Epidermal melanocyte (primary cell): ENCODE data around the gene EGR1.
"Not testable (repeated sequence)": the region's sequence is repeated elsewhere in the genome, so short reads cannot be mapped to it uniquely, and the experiment has no call there.

ENCODE experiments used
- DNase-seq: peaks from one replicate; pipeline ENCODE4 v3.0.0; 2011; ENCODE audit warnings: low spot score; ENCODE audit not compliant: insufficient read length

Gene EGR1

DNA sequence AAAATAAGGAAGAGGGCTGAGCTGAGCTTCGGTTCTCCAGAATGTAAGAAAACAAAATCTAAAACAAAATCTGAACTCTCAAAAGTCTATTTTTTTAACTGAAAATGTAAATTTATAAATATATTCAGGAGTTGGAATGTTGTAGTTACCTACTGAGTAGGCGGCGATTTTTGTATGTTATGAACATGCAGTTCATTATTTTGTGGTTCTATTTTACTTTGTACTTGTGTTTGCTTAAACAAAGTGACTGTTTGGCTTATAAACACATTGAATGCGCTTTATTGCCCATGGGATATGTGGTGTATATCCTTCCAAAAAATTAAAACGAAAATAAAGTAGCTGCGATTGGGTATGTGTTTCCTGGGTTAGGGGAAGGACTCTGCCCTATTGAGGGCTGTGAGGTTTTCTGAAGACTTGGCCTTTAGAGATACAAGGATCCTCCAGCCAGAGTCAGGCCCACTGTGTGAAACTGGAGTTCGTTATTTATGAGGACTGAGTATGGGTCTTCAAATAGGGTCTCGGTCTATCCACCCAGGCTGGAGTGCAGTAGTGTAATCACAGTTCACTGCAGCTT lies 3.8 kb downstream of the EGR1 start:
- no peak for DNase-seq

DNA sequence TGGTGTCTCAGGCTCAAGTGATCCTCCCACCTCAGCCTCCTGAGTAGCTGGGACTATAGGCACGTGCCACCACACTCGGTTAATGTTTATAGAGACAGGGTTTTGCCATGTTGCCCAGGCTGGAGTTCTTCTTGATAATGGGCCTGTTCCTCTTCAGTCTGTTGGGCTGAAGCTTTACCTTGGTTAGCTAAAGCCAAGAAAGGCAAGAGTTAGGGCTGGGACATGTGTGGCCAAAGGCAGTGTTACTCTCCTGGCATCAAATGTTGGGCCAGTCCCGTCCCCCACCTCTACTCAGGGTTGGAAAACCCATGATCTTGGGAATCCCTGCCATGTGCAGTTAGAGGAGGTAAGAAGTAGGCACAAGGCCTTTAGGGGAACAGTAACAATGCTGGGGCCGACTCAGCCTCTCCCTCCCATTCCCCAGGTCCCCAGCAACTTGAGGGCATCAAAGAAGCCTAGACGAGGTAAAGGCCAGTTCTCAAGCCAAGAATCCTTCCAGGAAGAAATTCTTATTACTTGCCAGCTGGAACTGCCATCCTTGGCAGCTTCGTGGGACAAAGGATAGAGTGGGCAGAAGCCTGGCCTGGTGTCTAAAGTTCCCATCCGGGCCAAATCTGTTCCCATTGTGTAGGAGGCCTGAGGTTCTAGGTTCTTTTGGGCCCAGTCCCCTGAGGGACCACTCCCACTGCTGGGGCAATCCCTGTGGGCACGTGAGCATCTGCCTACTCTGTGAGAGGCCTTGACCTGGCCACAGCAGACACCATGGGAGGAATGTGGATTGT lies 4.5 kb downstream of the EGR1 start:
- DNase-seq: no peak

DNA sequence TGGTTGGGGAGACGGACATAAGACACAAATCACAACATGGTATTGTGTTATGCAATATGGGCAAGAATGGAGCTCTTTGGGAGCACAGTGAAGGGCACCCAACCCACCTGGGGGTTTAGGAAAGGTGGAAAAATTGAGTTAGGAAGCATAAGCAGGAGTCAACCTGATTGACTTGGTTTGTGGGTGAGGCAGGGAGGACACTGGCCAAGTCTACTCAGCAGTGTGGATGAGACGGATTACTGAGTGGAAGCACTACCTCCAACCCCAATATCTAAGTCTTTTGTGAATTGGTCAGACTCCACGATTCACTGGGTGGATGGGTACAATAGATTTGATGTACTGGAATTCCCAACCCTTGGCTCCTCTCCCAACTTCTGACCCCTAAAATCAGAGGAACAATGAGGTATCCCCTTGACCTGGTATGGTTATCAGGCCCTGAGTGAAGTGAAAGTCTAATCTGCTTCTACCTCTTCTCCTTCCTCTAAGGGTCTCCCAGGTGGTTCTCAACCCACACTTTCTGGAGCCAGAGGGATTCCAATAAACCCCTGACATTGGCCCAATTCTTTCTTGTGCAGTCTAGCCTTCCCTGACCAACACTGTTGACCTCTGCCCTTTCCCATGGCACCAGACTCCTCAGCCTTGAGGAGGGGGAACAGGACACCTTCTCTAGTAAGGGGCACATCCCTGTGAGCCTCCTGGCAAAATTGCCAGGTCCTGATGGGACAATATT lies 5.2 kb downstream of the EGR1 start:
- no peak for DNase-seq

DNA sequence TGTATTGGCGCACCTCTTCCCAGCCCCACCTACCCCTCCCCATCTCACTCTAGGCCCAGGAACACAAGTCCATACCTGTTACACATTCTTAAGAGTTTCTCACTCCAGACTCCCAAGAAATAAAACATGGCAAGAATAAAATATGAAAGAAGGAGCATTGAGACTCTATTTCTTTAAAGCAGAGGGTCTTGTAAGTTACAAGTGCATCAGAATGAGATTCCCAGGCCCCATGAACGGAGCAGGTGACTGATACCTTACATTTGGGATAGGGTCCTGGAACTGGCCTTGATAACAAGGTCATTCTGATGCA lies 5.7 kb downstream of the EGR1 start:
- DNase-seq: no peak

DNA sequence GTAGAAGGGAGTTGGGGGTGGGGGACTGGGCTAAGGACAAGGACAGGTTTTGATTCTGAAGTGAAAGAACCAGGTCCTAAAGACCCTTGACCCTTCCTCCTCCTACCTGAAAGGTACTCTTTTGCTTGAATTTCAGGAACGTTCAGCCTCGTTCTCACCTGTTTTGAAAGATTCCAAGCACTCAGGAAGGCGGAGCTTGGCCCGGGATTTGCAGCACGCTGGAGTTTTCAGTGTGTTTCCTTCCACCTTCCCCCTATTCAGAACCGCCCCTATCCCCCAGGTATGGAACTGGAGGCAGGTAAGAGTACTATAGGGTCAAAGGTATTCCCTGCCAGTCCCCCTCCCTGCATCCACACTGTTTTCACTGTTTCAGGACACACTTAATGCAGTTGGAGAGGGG lies 7.1 kb downstream of the EGR1 start:
- no peak for DNase-seq

DNA sequence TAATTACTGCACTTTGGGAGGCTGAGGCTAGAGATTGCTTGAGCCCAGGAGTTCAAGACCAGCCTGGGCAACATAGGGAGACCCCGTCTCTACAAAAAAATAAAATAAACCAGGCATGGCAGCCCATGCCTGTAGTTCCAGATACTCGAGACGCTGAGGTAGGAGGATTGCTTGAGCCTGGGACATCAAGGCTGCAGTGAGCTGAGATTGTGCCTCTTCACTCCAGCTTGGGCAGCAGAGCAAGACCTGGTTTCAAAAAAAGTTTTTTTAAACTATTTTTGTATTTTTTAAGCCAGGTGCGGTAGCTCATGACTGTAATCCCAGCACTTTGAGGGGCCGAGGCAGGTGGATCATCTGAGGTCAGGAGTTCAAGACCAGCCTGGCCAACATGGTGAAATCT lies 7.9 kb downstream of the EGR1 start:
- not testable (repeated sequence) for DNase-seq

DNA sequence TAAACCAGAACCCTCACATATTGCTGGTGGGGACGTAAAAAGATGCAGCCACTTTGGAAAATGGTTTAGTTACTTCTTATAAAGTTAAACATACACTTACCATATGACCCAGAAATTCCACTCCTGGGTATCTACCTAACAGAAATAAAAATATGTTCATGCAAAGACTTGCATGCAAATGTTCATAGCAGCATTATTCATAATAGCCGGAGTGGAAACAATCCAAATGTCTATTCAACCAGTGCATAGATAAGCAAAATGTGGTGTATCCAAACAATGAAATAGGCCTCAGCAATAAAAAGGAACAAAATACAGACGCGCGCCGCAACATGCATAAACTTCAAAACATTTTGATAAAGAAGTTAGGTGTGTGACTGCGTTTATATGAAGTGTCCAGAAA lies 11.6 kb downstream of the EGR1 start:
- no peak for DNase-seq

DNA sequence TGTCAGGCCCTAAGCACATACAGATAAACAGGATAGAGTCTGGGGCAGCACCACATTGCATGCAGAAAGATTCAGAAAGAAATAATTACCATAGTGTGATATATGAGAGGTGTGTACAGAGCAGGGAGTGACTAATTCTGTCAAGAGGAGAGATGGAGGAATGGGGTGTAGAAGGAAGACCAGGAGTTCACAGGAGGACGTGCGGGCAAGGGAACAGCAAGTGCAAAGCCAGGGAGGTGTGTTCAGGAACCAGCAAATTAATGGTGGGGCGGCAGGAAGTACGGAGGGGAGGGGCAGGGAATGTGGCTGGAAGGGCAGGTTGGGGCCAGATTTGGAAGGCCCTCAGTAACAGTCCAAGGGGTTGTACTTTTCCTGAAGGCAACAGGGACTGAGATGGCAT lies 17.4 kb downstream of the EGR1 start:
- DNase-seq: no peak

DNA sequence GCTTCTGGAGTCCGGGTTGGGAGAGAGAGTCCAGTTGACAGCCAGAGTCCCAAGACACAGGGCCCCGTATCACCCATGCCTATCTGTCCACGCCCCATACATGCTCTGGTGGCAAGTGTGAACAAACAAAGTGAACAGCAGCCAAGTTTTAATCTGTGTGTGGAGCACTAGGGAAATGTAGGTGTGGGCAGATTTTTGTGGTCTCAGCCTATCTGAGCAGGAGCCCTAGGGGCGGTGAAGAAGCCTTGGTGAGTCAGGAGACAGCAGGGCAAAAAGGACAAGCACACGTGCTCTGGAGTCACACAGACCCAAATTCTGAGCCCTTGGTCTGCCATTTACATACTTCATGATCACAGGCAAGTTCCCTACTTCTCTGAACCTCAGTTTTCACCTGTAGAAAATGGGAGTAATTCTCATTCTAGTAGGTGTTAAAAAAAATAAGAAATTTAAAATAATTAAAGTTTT lies 23.2 kb downstream of the EGR1 start:
- no peak for DNase-seq

DNA sequence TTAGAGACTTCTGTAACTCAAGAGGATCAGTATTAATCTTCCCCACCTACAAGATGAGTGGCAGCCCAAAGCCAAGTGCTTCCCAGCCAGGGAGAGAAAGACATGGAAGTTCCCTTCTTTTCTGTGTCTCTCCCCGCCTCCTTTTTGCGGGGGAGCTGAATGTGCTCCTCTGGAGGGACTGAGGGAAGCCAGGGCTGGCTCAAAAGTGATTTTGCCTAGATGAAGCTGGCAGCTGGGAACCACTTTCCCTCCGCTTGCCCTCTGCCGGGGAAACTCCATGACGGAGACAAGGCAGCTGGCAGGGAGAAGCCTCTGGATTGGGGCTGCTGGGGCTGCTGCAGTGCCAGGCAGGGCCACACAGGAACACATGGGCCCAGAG lies 24.4 kb downstream of the EGR1 start:
- no peak for DNase-seq

DNA sequence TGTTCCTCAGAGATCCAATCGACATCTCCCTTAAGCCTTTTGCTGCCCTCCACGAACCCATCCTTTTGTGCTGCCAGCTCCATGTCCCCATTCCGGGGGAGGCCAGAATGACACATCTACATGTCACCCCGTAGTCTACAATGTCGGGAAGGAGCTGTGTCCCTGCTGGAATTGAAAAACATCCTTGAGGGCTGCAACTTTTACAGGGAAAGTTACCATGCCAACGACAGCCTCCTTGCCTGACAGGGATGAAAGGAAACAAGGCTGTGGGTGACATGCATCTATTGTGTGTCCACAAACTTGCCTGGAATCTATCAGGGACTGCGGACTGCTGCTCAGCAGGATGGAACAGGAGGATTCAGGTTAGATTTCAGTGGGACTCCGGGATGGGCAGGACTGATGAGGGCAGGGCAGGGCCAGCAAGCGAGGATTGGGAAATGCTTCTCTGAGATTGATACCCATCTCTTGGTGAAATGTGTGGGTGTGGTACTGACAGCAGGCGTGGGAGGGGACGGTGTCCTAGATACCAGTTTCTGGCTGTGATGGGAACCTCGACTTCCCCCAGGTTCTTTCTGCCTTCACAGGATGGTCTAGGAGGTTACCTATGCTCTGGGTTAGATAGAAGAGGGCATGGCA lies 25.5 kb downstream of the EGR1 start:
- no peak for DNase-seq

DNA sequence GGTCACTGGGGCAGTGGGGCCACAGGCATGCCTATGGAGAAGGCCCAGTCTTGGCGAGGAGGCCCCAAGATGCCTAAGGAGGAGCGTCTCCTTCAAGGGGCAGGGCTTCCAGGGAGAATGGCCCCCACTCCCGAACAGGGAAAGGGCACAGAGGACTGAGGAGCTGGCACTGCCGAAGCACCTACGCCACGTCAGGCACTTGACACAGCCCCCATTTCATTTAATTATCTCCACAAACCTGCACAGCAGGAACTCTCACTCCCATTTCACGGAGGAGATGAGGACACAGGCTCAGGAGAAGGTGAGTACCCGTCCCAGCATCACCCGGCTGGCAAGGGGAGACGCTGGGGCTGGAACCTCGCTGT lies 26.0 kb downstream of the EGR1 start:
- DNase-seq: no peak

DNA sequence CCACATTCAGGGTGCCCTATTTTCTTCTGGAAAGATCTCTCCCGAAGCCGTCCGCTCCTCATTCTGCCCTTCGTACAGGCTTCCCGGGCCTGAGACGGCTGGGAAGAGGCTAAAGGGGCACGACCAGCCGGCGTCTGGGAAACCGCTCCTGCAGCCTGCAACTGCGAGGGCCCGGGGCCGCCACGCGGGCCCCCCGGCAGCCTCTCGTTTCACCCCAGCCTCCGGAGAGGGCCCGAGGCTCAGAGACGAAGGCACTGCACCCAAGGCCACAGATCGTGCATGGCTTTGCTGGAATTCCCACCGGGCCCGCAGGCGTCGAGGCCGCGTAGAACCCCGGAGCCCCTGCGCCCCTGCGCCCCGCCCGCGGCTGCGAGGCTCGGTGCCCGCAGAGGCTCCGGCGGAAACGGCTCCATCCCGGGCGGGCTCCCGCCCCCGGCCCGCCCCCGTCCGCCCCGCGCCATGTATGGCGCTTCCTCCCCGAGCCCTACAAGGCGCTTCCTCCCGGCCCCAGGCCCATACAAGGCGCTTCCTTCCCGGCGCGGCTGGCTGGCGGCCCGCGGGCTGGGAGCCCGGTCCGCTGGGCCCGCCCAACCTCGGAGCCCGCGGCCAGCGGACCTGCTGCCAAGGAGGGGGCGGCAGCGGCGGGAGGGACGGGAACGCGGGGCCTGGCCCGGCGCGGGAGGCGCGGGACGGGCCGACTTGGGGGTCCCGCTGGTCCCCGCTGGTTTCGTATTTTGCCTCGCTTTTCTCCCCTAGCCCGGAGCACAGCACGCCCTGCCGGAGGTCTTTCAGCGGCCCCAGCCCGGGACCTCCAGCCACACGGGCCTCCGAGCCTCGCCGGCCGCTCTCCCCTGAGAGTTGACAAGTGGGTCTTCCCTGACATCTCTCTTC lies 26.6 kb downstream of the EGR1 start:
- DNase-seq: peak; percentile 79

DNA sequence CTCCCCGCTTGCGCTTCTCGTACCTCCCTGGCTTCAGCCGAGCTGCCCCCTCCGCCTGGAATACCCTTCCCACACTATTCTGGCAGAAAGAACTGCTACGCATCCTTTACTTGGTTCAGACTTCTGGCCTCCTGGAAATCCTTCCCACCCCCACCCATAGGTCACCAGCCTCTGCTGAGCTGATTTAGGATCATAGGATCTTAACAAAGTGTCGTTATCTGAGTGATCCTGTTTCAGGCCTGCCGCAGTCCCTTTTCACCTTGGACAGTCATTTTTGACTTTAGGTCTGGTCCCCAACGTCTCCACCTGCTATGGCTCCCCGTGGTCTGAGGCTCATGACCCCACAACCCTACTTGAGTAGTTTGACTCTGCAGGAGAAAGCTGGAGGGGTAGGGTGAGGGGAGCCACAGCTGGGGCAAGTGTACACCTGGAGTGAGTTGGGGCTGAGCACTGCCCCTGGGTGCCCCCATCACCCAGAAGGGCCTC lies 27.3 kb downstream of the EGR1 start:
- DNase-seq: no peak

DNA sequence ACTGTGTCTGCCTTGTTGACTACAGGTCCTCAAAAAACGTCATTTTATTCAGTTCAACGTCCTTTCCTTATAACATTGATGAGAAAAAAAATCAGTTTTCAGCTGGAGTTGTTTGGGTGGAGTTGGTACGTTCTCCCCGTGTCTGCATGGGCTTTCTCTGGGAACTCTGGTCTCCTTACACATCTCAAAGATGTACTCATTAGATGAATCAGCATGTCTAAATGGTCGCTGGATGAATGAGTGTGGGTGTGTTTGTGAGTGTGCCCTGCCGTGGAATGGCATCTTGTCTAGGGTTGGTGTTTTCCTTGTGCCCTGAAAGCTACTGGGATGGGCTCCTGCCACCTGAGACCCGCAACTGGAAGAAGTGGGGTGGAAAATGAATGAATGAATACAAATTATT lies 30.1 kb downstream of the EGR1 start:
- DNase-seq: no peak

DNA sequence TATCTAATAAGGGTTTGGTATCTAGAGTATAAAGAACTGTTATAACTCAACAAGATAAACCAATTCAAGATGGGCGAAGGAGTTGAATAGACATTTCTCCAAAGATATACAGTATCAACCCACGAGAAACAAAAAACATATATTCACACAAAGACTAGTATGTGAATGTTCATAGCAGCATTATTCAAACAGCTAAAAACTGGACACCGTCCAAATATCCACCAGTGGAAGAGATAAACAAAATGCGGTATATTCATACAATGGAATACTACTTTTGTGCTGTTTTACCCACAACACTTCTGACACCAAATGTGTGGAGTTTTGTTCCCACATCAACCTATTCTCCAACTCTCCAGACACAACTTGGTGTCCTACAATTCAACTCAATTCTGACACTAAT lies 33.1 kb downstream of the EGR1 start:
- DNase-seq: no peak

DNA sequence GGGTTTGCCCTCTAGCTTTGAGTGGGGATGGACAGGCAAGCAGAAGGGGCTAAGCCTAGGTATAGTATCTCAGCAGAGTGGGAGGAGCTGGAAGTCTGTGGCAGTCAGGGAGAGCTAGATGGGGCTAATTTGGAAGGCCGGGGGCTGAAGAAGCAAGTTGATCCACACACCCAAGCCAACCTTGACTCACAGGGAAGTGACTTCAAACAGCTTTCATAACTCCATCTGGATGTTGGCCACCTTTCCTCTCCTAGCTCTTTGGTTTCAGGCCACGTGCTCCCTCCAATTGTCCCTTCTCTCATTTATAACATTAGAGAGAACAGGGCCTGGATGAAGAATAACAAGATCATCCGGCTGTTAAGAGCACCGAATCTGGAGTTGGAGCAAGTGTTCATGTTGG lies 36.8 kb downstream of the EGR1 start:
- DNase-seq: no peak

DNA sequence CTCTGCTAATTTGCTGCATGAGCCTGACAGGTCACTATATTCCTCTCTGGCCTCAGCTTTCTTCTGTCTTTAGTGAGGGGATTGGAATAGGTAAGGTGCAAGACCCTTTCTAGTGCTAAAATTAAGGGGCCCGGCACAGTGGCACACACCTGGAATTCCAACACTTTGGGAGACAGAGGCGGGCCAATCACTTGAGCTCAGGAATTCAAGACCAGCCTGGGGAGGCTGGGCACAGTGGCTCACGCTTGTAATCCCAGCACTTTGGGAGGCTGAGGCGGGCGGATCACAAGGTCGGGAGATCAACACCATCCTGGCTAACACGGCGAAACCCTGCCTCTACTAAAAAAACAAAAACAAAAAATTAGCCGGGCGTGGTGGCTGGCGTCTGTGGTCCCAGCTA lies 37.2 kb downstream of the EGR1 start:
- no peak for DNase-seq

DNA sequence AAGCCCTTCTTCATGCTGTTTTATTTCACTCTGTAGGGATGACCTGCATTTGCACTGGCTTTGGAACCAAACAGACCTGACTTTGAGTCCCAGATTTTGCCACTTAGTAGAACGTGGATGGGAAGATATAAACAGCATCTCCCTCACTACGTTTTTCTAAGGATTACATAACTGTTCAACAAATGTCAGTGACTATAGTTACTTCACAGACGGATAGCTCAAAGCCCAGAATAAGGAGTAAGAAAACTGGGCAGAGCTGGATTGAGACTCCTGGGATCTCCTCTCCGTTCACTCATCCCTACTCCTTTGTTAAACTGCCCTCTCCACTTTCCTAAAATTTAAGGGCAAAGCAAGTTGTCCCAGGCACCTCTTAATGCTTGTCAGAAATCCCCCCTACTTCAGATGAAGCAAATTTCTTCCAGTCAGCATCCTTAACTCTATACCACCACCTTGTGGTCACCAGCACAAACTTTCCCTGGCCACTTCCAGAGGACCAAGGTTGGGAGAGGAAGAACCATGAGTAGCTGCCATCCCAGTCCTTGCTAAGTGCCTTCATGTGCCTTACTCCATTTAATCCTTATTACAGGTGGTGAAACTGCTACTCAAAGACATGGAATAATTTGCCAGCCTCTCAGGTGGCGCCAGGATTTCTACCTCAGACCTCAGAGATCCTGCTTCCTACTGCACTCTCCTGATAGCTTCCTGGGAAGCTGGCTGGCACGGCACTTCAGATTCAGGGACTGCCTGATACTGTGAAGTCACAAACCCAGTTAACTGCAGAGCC lies 38.4 kb downstream of the EGR1 start:
- peak; percentile 73 for DNase-seq

DNA sequence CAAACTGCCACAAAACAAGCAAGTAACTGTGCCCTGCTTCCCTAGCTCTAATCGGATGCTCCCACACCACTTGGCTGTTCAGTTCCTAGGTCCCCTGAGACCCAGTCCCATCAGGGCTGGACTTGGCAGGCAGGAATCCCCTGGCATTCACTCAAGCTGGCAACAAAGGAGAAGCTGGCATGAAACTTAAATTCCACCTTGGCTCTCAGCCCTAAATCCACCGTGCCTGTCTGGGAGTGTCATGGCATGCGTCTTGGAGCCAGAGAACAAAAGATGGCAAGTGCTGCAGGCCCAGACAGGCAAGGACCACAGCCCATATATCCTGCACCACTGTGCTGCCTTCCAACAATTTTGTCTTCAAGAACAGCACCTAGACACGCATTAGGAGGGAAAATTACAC lies 39.5 kb downstream of the EGR1 start:
- no peak for DNase-seq
